PFSK-1 (cell line): ENCODE measurements around the gene AMER2.

ENCODE experiments used
- FOXP2 ChIP-seq: optimal IDR thresholded peaks from 2 replicates; pipeline ENCODE3; 2011; ENCODE audit warnings: borderline replicate concordance, control low read depth, inconsistent platforms; ENCODE audit not compliant: insufficient read depth; ENCODE audit errors: extremely low read length, extremely low read depth
- POLR2AphosphoS5 ChIP-seq: IDR thresholded peaks from 2 replicates; pipeline ENCODE4 v1.6.1; 2012; ENCODE audit warnings: low read depth, mild to moderate bottlenecking, control low read depth, low read length, moderate library complexity
- REST ChIP-seq, 2 experiments: IDR thresholded peaks; 2 replicates each; pipeline versions ENCODE4 v1.6.1 to v1.8.0; 2011 to 2012; ENCODE audit warnings: low read depth in 2 of 2, low read length in 2 of 2, control low read depth in 1 of 2, inconsistent platforms in 1 of 2, mild to moderate bottlenecking in 1 of 2, moderate library complexity in 1 of 2; ENCODE audit not compliant: insufficient read depth in 1 of 2
- SIN3A ChIP-seq: IDR thresholded peaks from 2 replicates; pipeline ENCODE4 v1.6.1; 2012; ENCODE audit warnings: mild to moderate bottlenecking, low read length, moderate library complexity, borderline replicate concordance; ENCODE audit not compliant: insufficient read depth
- TAF1 ChIP-seq: IDR thresholded peaks from 2 replicates; pipeline ENCODE4 v1.6.1; 2012; ENCODE audit warnings: low read length, control low read depth, borderline replicate concordance; ENCODE audit not compliant: insufficient read depth

The AMER2 gene

GRCh38 chr13:25153736-25154135 is 18.4 kb downstream of the AMER2 start:
- TF ChIP-seq REST (IDR thresholded peaks at IDR 0.05; ENCODE audit: insufficient read depth in 1 of 2, low read depth in 2 of 2, low read length in 2 of 2) (no peak), FOXP2 (no peak), POLR2AphosphoS5 (no peak), TAF1 (no peak)

- TF ChIP-seq FOXP2, result no peak
- TF ChIP-seq TAF1, result no peak
- no peak for TF ChIP-seq SIN3A
- no peak for TF ChIP-seq REST (IDR thresholded peaks at IDR 0.05; ENCODE audit: insufficient read depth in 1 of 2, low read depth in 2 of 2, low read length in 2 of 2)
- TF ChIP-seq POLR2AphosphoS5, result no peak
Observed at GRCh38 chr13:25151626-25152195, 20.4 kb downstream of the AMER2 start.

GRCh38 chr13:25149711-25150110 is 22.4 kb downstream of the AMER2 start:
- no peak for TF ChIP-seq TAF1
- no peak for TF ChIP-seq POLR2AphosphoS5
- no peak for TF ChIP-seq SIN3A
- TF ChIP-seq REST (IDR thresholded peaks at IDR 0.05; ENCODE audit: insufficient read depth in 1 of 2, low read depth in 2 of 2, low read length in 2 of 2), result no peak
- no peak for TF ChIP-seq FOXP2

GRCh38 chr13:25148402-25148771 is 23.7 kb downstream of the AMER2 start:
- TF ChIP-seq POLR2AphosphoS5 (no peak), REST (IDR thresholded peaks at IDR 0.05; ENCODE audit: insufficient read depth in 1 of 2, low read depth in 2 of 2, low read length in 2 of 2) (no peak), SIN3A (no peak), TAF1 (no peak), FOXP2 (no peak)
